Measurements from ENCODE around the gene TCERG1L.

- TF ChIP-seq CTCF (IDR thresholded peaks at IDR 0.05) (no peak), POLR2A (IDR thresholded peaks at IDR 0.05) (no peak)
Observed at GRCh38 chr10:131250454-131251145, 60.9 kb downstream of the TCERG1L start.

All from tibial nerve (tissue), 3 donors.